Loucy (cell line): Measurements from ENCODE around the gene SYNDIG1.

Experiments used
- CTCF ChIP-seq: fragments of 200-600 bp; sonication (generic); conservative IDR thresholded peaks from 2 replicates; pipeline ENCODE4 v1.5.1; 2014; ENCODE audit warnings: mild to moderate bottlenecking, antibody characterized with exemption, low read length
- EZH2phosphoT487 ChIP-seq: fragments of 200-600 bp; IDR thresholded peaks from 2 replicates; pipeline ENCODE4 v1.6.1; 2018; ENCODE audit warnings: antibody characterized with exemption, mild to moderate bottlenecking, moderate library complexity, borderline replicate concordance

GRCh38 chr20:24584538-24585356, 115.3 kb downstream of the SYNDIG1 start:
- TF ChIP-seq CTCF (no peak), EZH2phosphoT487 (no peak)
